ENCODE measurements around the gene POF1B. TPM values are rescaled to one million over a fixed set of nuclear protein-coding genes. Genes with fewer than 3 reads are reported as not detected.
"Not testable (repeated sequence)": the region's sequence is repeated elsewhere in the genome, so short reads cannot be mapped to it uniquely, and the experiment has no call there.

The POF1B gene, protein sequence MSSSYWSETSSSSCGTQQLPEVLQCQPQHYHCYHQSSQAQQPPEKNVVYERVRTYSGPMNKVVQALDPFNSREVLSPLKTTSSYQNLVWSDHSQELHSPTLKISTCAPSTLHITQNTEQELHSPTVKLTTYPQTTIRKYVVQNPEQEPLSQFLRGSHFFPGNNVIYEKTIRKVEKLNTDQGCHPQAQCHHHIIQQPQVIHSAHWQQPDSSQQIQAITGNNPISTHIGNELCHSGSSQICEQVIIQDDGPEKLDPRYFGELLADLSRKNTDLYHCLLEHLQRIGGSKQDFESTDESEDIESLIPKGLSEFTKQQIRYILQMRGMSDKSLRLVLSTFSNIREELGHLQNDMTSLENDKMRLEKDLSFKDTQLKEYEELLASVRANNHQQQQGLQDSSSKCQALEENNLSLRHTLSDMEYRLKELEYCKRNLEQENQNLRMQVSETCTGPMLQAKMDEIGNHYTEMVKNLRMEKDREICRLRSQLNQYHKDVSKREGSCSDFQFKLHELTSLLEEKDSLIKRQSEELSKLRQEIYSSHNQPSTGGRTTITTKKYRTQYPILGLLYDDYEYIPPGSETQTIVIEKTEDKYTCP
- 0.91 TPM for polyA plus RNA-seq (ENCODE audit: insufficient read length)
- long read RNA-seq, donor 1: 0 reads
- long read RNA-seq, donor 2: 0 reads
- long read RNA-seq, donor 3: 0 reads
- long read RNA-seq, donor 4: 0 reads
- long read RNA-seq, donor 5: 0 reads
- long read RNA-seq, donor 6: 0 reads
- long read RNA-seq, donor 7: 0 reads
- long read RNA-seq, donor 8: 0 reads

DNA sequence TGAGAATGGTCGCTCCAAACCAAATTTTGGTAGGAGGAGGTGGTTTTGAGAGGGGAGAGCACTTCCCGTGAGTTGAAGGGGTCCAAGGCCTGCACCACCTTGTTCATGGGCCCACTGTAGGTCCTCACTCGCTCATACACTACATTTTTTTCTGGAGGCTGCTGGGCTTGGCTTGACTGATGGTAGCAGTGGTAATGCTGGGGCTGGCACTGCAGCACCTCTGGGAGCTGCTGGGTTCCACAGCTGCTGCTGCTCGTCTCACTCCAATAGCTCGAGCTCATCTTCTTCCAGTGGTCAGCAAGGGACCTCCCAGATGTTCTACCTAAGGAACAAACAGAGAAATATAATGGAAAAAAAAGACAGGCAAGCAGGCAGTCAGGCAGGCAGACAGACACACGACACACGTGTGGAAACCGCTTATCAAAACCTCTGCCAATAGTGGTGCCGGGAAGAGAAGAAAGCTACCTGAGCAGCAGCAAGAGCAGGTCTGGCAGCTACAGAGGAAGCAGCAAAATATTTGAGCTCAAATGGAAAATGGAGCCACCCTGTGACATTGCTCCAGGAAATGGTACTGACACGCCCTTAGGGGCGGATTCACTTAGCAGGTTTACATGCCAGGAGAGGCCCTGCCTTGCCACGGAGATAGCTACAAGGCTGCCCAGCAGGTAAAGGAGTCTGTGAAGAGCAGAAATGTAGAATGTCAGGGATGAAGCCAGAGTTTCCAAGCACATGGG, at the start of gene POF1B:
Gene POF1B, minus strand, starts transcription at position 492 of the 734 bp plus-strand sequence. Its CDS starts 211 bp downstream, at position 281.
- no peak for DNase-seq

DNA sequence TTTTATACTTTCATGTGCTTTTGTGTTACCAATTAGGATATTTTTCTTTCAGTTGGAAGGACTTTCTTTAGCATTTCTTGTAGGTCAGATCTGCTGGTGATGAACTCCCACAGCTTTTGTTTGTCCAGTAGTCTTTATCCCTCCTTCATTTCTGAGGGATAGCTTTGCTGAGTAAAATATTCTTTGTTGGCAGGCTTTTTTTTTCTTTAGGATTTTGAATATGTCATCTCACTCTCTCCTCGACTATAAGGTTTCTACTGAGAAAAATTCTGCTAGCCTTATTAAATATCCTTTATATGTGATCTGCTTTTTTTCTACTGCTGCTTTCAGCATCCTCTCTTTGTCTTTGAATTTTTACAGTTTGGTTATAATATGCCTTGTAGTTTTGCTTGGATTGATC, 49.6 kb upstream of the POF1B start:
- DNase-seq: no peak

DNA sequence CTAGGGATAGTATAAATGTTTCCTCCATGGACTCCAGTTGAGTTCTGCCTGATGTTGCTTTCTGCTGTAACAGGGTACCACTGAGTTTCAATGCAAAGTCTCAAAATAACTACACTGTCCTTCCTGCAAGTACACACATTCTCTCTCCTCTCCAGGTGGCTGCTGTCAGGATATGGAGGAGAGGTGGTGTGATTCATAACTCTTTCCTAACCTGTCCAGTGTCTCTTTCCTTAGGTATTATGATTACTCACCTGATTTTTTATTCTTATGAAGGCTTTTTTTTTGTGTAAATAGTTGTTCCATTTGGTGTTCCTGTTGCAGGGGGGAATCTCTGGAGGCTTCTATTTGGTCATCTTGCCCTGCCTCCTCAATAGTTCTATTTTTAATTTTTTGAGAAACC, 39.8 kb upstream of the POF1B start:
- DNase-seq: no peak

DNA sequence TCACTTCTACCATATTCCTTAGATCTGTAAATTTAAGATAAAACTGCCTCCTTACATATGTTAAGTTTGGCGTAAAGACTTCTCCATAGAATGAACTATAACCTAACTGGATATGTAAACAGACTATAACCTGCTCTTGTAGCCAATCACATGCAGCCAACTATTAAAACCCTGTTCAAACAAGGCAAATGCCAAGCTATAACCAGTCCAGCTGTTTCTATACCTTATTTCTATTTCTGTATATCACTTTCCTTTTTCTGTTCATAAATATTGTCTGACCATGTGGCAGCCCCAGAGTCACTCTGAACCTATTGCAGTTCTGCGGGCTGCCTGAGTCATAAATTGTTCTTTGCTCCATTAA, 12.4 kb upstream of the POF1B start:
- no peak for DNase-seq

DNA sequence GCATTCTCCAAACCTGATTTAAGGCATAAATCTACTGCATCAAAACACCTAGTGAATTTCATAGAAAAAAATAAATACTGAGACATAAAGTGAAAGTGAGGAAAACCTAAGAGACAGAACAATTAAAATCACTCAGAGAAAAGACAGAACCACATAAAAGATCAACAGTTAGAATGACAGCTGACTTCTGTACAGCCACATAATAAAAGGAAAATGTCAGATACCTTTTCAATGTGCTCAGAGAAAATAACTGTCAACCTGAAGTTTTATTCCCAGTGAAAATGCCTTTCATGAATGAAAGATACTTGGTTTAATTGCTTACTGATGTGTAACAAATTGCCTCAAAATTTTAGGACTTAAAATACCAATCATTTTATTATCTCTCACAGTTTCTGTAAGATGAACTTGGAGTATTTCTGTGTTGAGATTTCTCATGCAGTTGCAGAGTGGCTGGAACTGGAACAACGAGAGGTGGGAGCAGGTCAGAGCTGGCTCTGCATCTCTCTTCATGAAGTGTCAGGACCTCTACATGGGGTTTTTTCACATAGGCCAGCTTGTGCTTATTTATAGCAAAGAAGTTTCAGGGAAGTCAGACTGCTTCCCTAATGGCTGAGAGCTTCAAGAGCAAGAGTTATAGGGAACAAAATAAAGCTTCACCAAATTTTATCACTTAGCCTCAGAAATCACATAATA, 11.9 kb upstream of the POF1B start:
- no peak for DNase-seq

DNA sequence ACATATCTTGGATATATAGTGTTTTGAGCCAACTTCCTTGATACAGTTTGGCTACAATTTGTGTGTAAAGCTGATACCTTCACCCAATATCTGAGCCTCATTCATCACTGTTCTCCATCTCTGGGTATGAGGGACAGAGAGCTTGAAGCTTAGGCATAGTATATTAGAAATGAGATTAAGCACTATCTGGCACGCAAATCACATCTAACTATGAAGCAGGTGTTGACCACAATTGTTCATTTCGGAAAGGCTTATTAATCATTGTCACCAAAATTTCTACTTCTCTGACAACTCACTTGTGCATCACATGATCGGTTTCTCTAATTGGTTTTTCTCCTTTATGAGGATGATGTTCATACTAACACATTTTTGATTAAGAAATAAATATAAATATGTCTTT, 2.1 kb upstream of the POF1B start:
- DNase-seq: no peak

DNA sequence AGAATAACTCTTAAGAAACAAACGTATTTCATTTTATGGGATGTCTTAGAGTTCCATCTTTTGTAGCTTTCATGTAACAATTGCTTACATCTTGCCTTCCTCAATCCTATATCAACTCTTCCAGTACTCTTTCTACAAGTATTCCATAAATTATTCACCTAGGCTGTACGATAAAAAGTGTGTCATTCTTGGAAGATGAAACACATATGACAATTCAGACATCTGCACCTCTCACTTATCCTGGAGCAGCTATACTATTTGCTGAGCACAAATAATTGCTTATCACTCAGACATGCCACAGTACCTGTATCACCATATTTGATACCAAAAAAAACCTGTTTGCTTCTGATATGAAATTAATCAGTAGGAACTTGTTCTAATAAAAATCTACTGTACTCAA, 1.0 kb downstream of the POF1B start:
- no peak for DNase-seq

DNA sequence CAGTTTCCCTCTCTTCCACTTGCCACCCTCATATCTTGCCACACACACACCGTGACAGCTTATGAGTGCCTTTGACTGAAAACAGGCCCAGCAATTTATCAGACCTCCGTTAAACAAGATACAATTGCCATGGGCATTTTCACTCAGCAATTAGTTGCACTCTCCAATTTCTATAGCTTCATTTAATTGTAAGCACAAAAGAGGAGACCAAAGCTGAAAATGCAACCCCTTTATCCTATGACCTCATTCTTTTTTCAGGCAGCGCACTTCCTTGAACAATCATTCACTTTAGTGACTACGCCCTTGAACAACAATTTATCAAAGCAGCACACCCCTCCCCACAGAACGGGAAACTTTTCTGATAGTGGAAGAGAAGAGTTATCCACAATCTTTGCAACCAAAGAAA, 4.1 kb downstream of the POF1B start:
- no peak for DNase-seq

DNA sequence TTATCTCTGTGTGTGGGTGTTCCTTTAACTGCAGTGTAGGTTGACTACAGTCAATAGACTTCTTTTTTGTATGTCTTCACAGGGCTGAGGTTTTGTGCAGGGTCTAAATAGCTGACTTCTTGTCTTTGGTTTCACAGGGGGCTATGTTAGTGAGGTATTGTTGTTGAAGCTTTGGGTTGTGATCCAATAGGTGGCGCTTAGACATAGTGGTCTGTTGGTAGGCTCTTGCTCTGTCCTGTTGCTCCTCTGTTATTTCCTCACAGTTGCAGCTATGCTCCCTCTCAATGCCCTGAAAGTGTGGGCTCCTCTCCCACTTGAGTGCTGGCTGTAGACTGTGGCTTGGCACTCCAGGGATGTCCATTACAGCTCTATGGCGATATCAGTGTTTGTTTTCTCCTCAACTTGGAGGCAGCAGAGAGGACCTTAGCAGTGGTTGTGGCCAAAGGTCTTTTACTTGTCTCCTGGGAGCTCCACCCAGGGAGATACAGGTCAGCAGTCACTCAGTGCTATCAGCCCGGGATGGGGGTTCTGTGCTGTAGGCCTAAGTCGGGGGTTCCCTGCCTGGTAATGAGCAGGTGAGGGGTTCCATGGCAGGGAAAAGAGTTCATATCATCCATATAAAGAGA, 14.0 kb downstream of the POF1B start:
- DNase-seq: no peak

DNA sequence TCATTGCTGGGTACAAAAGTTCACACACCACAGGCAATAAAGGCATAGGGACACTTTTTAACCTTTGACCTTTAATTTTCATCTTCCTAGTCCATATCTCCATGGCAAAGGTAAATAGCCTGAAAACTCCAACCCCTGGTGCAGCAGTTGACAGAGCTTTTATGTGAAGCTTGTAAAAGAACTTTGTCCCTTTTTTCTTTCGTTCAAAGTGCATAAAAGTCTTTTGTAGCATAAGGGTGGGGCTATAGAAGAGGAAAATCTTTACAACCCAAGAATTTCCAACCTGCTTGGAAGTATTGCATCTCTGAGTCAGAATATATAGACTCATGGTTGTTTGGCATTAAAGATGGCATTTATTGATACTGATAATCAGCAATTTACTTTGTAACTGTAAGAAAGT, 20.4 kb downstream of the POF1B start:
- no peak for DNase-seq

DNA sequence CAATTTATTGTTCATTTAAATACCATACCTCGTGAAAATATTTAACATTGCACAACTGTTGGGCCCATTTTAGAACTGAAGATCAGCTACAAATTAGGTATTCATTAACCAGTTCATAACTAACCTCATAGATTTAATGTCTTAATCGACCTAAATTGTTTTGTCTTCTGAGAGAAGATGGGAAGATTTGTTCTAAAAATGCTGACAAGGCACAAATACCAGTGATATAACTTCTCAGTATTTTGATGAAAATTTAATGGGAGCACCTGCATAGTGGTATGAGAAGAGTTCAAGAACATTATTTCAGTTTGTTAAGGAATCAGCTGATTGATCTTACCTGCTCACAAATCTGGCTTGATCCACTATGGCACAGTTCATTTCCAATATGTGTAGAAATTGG, 33.9 kb downstream of the POF1B start:
- DNase-seq: no peak

DNA sequence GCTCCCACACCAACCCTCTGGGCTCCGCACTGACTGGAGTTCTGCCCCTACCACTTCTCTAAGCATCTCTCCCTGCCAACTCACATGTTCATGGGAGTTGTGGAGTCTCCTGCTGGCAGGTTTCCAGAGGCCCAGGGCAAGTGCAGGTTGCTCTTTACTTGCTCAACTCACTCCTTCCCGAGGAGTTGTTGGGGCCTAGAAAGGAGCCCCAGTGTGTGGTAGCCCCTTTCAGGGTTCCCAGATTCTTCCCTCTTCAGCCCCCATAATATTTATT, 52.5 kb downstream of the POF1B start:
- DNase-seq: no peak

DNA sequence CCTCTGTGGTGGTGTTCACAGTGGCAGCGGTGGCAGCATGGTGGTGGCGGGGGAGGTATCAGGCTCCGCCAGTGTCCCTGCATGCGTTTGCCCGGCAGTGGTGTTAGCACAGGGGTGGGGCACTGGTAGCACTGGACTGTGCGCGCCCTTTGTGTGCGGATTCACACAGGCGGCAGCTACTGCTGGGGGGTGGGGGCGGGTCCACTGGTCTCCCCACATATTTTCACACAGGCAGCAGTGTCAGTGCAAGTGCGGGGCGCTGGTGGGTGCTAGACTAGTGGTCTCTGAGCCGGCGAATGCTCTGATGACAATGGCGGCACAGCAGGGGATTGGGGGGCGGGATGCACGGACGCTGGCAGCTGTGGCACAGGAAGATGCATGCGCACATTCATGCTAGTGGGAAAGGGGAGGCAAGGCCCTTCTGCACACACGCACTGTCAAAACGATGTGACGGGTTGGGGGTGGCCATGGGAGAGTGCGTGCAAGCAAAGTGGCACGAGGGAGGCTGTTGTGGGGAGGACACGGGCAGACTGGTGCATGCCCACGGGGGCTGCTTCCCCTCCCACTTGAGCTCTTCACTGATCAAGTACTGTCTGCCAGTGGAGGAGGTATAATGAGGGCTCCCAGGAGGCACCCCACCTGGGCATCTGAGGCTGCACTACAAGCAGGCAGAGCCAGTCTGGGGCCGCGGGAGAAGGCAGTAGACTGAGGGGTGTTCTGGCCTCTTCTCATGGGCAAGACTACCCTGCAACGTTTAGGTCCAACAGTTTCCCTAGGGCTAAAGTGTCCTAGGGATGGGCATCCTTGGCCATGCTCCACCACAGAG, 53.0 kb downstream of the POF1B start:
- no peak for DNase-seq

DNA sequence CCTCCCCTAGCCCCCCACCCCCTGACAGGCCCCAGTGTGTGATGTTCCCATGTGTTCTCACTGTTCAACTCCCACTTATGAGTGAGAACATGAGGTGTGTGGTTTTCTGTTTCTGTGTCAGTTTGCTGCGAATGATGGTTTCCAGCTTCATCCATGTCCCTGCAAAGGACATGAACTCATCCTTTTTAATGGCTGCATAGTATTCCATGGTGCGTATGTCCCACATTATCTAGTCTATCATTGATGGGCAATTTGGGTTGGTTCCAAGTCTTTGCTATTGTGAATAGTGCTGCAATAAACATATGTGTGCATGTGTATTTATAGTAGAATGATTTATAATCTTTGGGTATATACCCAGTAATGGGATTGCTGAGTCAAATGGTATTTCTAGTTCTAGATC, 68.1 kb downstream of the POF1B start:
- DNase-seq: not testable (repeated sequence)

DNA sequence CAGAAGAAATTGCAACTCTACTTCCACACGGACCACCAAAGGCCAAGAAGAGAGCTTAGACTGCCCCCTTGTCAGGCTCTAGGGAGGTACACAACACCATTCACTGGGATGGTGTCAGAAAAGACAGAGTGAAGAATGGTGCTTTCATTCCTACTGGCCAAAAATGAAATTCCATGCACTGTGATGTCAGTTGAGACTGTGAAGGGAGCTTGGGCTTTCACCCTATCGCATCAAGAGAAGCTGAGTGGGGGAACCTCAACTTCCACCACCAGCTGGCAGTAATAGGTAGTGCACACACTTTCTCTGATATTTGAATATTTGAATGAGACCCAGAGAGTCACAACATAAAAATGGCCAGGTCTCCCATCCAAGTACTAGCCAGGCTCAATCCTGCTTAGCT, 69.7 kb downstream of the POF1B start:
- no peak for DNase-seq

DNA sequence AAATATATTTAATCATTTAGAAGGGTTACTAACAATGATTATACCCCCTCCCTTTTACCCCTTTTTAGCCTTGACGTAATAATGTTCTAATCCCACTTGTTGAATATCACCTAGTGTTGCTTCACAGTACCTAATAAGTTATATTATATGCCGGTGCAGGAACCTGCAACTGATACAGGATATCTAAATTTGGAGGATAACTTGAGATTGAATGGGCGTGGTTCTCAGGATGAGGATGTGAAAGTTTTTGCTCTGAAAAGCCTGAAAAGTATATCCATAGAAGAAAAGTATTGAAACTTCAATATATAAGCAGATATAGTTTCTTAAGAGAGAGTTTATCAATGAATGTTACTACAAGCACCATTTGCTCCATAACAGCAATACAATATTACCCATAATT, 75.9 kb downstream of the POF1B start:
- no peak for DNase-seq

DNA sequence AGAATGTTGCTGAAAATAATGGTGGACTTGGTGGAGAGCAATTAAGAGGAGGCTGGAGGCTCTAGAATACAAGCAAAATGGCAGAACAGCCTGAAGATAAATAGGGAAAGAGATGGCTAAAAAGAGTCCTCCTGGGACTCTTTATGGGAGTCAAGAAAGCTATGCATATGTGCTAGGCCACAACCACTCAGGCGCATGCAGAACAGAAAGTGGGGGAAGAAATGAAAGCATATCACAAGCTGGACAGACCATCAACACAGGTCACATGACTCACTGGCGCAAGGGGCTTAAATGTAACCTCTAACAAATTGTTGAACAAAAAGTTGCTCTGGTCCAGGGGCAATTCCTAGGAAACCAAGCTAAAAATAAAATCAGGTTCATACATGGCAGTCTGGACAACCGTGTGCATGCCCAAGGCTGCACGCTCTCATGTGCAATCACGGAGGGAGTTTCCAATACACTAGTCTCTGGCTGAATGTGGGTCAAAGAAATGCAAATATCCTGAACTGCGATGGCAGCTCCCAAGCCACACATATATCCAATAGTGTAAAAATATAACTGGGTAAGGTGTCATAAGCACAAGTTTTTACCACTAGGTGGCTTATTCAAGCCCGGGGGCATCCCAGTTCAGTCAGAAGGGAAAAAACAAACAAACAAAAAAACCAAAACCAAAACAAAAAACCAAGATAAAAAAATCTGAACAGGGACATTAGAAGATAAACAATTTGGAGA, 90.3 kb downstream of the POF1B start:
- no peak for DNase-seq

DNA sequence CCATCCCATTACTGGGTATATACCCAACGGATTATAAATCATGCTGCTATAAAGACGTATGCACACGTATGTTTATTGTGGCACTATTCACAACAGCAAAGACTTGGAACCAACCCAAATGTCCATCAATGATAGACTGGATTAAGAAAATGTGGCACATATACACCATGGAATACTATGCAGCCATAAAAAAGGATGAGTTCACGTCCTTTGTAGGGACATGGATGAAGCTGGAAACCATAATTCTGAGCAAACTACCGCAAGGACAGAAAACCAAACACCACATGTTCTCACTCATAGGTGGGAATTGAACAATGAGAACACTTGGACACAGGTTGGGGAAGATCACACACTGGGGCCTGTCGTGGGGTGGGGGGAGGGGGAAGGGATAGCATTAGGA, 94.2 kb downstream of the POF1B start:
- not testable (repeated sequence) for DNase-seq

DNA sequence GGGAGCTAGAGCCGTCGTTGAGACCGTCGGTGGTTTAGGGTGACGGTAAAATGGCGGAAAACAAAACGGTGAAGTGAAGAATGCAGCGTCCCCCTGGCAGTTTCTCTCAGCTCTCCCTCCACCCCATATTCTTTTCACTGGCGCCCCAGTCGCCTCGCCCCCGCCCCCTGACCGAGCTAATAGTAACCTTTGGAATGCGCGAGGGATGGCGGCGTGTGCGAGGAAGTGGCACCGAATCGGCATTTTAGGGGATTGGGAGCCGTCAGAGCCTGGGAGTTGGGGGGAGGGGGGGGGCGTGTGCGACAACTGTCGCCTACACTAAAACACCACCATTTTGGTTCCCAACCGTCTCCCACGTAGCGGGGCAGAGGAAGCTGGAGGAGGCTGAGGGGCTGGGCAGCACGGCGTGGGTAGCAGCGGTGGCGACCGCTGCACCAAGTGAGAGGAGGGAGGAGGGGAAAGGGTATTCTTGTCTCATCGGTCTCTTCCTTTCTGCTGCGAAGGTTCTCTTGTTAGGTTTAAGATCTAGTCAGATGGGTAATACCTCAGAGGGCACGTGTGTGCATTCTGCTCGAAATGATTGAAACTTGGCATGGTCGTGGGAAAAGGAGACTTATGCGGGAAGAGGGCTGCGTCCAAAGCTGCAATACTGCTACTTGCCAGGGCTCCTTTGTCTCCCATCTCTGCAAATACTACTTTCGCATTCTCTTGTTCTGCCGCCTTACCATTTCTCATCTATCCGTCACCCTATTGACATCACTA, 134.8 kb downstream of the POF1B start:
- peak; percentile 38 for DNase-seq
